Lung (tissue), 16 donors: Measurements from ENCODE around the gene UGT2B11. TPM values are rescaled to one million over a fixed set of nuclear protein-coding genes. Genes with fewer than 3 reads are reported as not detected.
"Not testable (repeated sequence)": the region's sequence is repeated elsewhere in the genome, so short reads cannot be mapped to it uniquely, and the experiment has no call there.

Source experiments
- ATAC-seq: fragments of 200-7000 bp; cut with Tn5 transposase; one replicate; pipeline ENCODE4 v1.9.1; 2020; ENCODE audit warnings: moderate number of reproducible peaks; ENCODE audit not compliant: insufficient read depth, low FRiP score
- DNase-seq, 3 donors: peaks; one replicate each; pipeline ENCODE4 v3.0.0-alpha.2; 2013 to 2017
- H3K27ac ChIP-seq, 2 donors: one replicate each; pipeline ENCODE4 v1.5.1; 2013; ENCODE audit warnings: mild to moderate bottlenecking in 2 of 2, moderate library complexity in 2 of 2, control low read depth in 1 of 2, inconsistent platforms in 1 of 2, low read depth in 1 of 2, low read length in 1 of 2
- H3K27me3 ChIP-seq, 3 donors: one replicate each; pipeline ENCODE4 v1.5.1; 2013; ENCODE audit warnings: low read length in 2 of 3; ENCODE audit not compliant: control insufficient read depth in 3 of 3, insufficient read depth in 3 of 3
- H3K36me3 ChIP-seq, 4 donors: one replicate each; pipeline ENCODE4 v1.5.1; 2013; ENCODE audit warnings: low read length in 4 of 4, mild to moderate bottlenecking in 1 of 4, moderate library complexity in 1 of 4; ENCODE audit not compliant: control insufficient read depth in 4 of 4, insufficient read depth in 4 of 4
- H3K4me1 ChIP-seq, 5 donors: one replicate each; pipeline ENCODE4 v1.5.1; 2013; ENCODE audit warnings: low read length in 5 of 5, mild to moderate bottlenecking in 2 of 5, moderate library complexity in 1 of 5; ENCODE audit not compliant: control insufficient read depth in 5 of 5, insufficient read depth in 5 of 5
- H3K4me3 ChIP-seq: one replicate; pipeline ENCODE4 v1.5.1; 2013; ENCODE audit warnings: mild to moderate bottlenecking, control low read depth, moderate library complexity
- H3K9ac ChIP-seq, 2 donors: one replicate each; pipeline ENCODE4 v1.5.1; 2013; ENCODE audit warnings: low read length in 2 of 2, control low read depth in 1 of 2; ENCODE audit not compliant: insufficient read depth in 1 of 2
- H3K9me3 ChIP-seq, 4 donors: one replicate each; pipeline ENCODE4 v1.5.1; 2013; ENCODE audit warnings: low read length in 3 of 4, mild to moderate bottlenecking in 1 of 4, moderate library complexity in 1 of 4; ENCODE audit not compliant: control insufficient read depth in 4 of 4, insufficient read depth in 3 of 4
- WGBS, 2 donors: extraction: QIAGEN DNeasy Blood & Tissue Kit; methylation state at CpG; one replicate each; pipeline ENCODE4 v1.1.7; 2013; 5-methylcytosine and 5-hydroxymethylcytosine counted together
- long read RNA-seq, 5 donors: transcript quantifications; one replicate each; lab custom pipeline, GENCODE V29; 2026
- polyA plus RNA-seq, 2 donors: library from polyadenylated mRNA; stranded (reverse); fragments of 200-250 nt; gene quantifications; one replicate each; pipeline ENCODE4 v1.2.1, GENCODE V29; 2013
- total RNA-seq, 2 donors: library from RNA; depleted of rRNA in 1 of 2; stranded (reverse); fragments of >200 nt in 1 of 2; gene quantifications; one replicate each; pipeline ENCODE4 v1.2.1, GENCODE V29; 2014 to 2021
- TF ChIP-seq, protein P1 (sequence below): IDR thresholded peaks from 2 replicates; pipeline ENCODE4 v1.5.1; 2012; ENCODE audit warnings: mild to moderate bottlenecking; ENCODE audit errors: control extremely low read depth, extremely low read depth
- donor health status: control.
- donor health status: control.
- donor health status: Bipolar disorder and iron deficiency.
- donor health status: healthy.
- donor health status: DM: yes; HTN: yes; CAD: no.

The UGT2B11 gene
- total RNA-seq (not detected), polyA plus RNA-seq (not detected)
- long read RNA-seq, donor 1: 0 reads
- long read RNA-seq, donor 2: 0 reads
- long read RNA-seq, donor 3: 0 reads
- long read RNA-seq, donor 4: 0 reads
- long read RNA-seq, donor 5: 0 reads

DNA sequence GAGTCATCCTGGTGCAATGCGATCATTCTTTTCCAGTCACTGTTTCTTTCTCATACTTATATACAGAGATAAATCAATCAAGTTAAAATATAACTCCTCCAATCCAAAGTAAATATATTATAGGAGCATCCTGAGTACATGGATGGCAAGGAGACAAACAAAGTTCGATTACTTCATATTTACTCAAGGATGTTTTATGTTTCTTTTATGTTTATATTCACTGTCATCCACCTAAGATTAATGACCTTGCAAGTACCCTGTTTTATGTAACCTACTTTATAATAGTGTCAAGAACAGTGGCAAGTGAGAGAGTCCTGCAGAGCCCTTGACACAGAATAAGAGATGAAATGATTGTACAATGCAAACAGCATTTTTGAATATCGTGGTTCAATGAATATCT lies at the start of gene UGT2B11:
UGT2B11 (minus strand) TSS at position 33 of the 400 bp plus-strand sequence; CDS start at position 7, 26 bp downstream.
- H3K9me3 ChIP-seq: no peaks in the 10 kb centered on the region
- H3K4me3 ChIP-seq: no peak within 1 kb of the TSS
- WGBS, 2 donors: 50 to 68% methylated on average over 3 of the region's 3 CpGs
- TF ChIP-seq, protein P1, sequence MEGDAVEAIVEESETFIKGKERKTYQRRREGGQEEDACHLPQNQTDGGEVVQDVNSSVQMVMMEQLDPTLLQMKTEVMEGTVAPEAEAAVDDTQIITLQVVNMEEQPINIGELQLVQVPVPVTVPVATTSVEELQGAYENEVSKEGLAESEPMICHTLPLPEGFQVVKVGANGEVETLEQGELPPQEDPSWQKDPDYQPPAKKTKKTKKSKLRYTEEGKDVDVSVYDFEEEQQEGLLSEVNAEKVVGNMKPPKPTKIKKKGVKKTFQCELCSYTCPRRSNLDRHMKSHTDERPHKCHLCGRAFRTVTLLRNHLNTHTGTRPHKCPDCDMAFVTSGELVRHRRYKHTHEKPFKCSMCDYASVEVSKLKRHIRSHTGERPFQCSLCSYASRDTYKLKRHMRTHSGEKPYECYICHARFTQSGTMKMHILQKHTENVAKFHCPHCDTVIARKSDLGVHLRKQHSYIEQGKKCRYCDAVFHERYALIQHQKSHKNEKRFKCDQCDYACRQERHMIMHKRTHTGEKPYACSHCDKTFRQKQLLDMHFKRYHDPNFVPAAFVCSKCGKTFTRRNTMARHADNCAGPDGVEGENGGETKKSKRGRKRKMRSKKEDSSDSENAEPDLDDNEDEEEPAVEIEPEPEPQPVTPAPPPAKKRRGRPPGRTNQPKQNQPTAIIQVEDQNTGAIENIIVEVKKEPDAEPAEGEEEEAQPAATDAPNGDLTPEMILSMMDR: no peak
- H3K4me1 ChIP-seq: no peaks in the 10 kb centered on the region
- ATAC-seq (no peak), DNase-seq (no peak)
- H3K9ac ChIP-seq: no peak within 1 kb of the TSS
- no peaks in the 10 kb centered on the region for H3K27me3 ChIP-seq
- H3K27ac ChIP-seq: no peak within 1 kb of the TSS
- no peaks in the 10 kb centered on the region for H3K36me3 ChIP-seq

DNA sequence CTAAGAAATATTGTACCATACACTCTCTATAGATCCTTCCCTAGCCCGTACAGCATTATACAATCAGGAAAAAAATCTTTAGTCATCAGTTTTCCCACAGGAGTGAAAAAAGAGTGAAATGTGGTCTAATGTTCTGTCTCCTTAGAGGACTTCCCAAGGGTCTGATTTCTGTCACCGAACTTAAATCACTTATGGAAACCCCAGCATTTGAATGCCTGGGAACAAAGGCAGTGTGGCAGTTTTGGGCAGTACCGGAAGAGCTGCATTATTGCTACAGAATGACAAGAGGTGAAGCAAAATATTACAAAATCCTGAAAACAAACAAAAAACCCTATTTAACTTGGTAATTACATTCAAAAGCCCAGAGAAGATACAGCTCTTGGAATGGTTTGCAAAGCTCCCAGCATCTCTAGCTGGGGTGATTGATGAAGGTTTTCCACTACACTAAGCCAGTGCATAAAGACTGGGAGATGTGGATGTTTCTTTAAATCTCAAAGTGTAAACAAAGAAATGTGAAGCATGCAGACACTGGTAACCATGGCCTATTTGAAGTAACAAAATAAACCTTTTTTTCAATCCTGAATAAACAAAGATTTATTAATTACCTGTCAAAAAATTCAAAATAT lies 38.7 kb upstream of the UGT2B11 start:
- 84 to 87% methylated on average over 3 of the region's 3 CpGs for WGBS, 2 donors
- not testable (repeated sequence) for H3K36me3 ChIP-seq, H3K4me3 ChIP-seq, H3K9ac ChIP-seq, DNase-seq, H3K9me3 ChIP-seq, H3K27me3 ChIP-seq, H3K4me1 ChIP-seq, H3K27ac ChIP-seq, ATAC-seq

DNA sequence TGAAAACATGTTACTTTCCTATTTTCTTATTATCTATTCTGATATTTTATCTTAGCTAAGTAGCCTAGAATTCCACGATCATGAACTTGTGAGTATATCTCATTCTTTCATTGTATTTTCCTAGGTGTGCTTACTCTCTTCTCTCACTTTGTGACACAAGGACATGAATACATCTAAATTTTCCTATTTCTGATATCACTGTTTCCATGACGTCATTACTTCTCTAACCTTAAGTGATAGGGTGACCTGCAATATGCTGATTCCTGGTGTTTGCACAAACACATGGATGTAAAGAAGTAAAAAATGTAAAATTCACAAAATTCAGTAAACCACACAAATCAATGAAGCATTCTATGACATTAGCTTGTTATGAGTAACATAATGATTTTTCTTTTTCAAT lies 36.3 kb upstream of the UGT2B11 start:
- not testable (repeated sequence) for ATAC-seq
- WGBS, 2 donors: 84 to 95% methylated on average over 2 of the region's 2 CpGs

DNA sequence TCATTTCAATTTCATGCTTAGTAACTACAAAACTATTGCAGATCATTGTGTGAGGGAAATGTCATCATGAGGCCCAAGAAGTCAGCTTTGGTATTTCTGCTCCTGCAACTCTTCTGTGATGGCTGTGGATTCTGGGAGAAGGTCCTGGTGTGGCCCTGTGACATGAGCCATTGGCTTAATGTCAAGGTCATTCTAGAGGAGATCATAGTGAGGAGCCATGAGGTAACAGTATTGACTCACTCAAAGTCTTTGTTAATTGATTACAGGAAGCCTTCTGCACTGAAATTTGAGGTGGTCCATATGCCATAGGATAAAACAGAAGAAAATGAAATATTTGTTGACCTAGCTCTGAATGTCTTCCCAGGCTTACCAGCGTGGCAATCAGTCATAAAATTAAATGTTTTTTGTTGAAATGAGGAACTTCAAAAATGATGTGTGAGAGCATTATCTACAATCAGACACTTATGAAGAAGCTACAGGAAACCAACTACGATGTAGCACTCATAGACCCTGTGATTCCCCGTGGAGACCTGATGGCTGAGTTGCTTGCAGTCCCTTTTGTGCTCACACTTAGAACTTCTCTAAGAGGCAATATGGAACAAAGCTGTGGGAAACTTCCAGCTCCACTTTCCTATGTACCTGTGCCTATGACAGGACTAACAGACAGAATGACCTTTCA lies 28.2 kb upstream of the UGT2B11 start:
- not testable (repeated sequence) for H3K9ac ChIP-seq, H3K9me3 ChIP-seq, H3K36me3 ChIP-seq, H3K4me3 ChIP-seq, H3K27me3 ChIP-seq, H3K27ac ChIP-seq, H3K4me1 ChIP-seq, DNase-seq, ATAC-seq
- WGBS, 2 donors: 65 to 70% methylated on average over 3 of the region's 3 CpGs

More for the DNA sequence above, 36.3 kb upstream of the UGT2B11 start:
- not testable (repeated sequence) for H3K36me3 ChIP-seq, DNase-seq, H3K27me3 ChIP-seq, H3K4me3 ChIP-seq, H3K27ac ChIP-seq, H3K9me3 ChIP-seq, H3K4me1 ChIP-seq, H3K9ac ChIP-seq

DNA sequence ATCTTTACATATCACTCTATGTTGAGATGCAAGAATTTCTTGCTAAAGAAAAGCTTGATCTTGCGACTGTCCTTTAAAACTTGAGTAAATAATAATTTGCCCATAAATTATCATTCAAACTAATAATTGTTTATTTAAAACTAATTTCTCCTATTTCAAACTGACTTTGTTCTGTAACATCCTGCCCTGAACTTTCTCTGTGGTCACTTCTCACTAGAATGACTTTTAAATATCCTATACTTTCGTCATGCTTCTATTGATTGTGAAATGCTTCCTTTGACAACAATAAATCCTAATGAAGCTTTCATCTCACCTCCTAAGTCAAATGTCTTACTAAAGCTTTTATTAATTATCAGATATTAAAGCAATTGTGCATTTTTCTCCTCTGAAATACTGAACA lies 27.2 kb upstream of the UGT2B11 start:
- not testable (repeated sequence) for H3K4me3 ChIP-seq, H3K9me3 ChIP-seq, H3K9ac ChIP-seq, DNase-seq, H3K36me3 ChIP-seq, H3K27me3 ChIP-seq, H3K4me1 ChIP-seq, ATAC-seq, H3K27ac ChIP-seq
- WGBS, 2 donors: 61 to 68% methylated on average over 2 of the region's 2 CpGs

DNA sequence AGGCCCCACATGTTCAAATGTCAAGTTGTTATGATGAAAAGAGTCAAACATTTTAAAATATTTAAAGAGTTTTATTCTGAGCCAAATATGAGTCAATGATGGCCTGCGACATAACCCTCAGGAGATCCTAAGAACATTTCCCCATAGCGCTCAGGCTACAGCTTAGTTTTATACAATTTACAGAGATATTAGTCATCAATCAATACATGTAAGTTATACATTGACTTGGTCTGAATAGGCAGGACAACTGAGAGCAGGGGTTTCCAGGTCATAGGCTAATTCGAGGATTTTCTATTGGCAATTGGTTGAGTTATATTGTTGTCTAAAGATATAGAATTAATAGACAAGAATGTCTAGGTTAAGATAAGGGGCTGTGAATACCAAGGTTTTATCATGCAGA lies 26.2 kb upstream of the UGT2B11 start:
- 87 to 88% methylated on average over 3 of the region's 3 CpGs for WGBS, 2 donors
- not testable (repeated sequence) for H3K36me3 ChIP-seq, H3K4me1 ChIP-seq

More for the DNA sequence above, 26.2 kb upstream of the UGT2B11 start:
- not testable (repeated sequence) for H3K27me3 ChIP-seq, ATAC-seq, H3K9ac ChIP-seq, DNase-seq, H3K4me3 ChIP-seq, H3K27ac ChIP-seq, H3K9me3 ChIP-seq
